WTC11 (cell line): Measurements from ENCODE around the gene PSMD12. TPM values are rescaled to one million over a fixed set of nuclear protein-coding genes. Genes with fewer than 3 reads are reported as not detected.
A peak's percentile ranks its signal among the peaks of the same experiment; 100 is the strongest.

Experiments used
- ATAC-seq: fragments of 200-7000 bp; cut with Tn5 transposase; 2 replicates; pipeline ENCODE4 v1.10.0; 2021; ENCODE audit warnings: mild to moderate bottlenecking, moderate library complexity
- CTCF ChIA-PET: fragments of 300-600 bp; sonication (Branson Sonifier 250); formaldehyde crosslinking; loops from one replicate; lab custom pipeline; 2021; ENCODE audit warnings: antibody characterized with exemption; lab: Charles Lee
- POLR2A ChIA-PET: fragments of 350-600 bp; sonication (Branson Sonifier 250); formaldehyde crosslinking; loops from one replicate; lab custom pipeline; 2021; ENCODE audit warnings: antibody characterized with exemption; lab: Charles Lee
- DNase-seq: peaks from one replicate; pipeline ENCODE4 v3.0.0; 2021; ENCODE audit warnings: low spot score
- H3K27ac Mint-ChIP-seq: 2 replicates; pipeline ENCODE4 v1.8.0; 2021; ENCODE audit warnings: mixed read lengths
- H3K27me3 Mint-ChIP-seq: 2 replicates; pipeline ENCODE4 v1.8.0; 2021; ENCODE audit warnings: low read depth, mild to moderate bottlenecking, moderate library complexity, mixed read lengths
- H3K36me3 Mint-ChIP-seq: 2 replicates; pipeline ENCODE4 v1.8.0; 2021; ENCODE audit warnings: mixed read lengths
- H3K4me1 Mint-ChIP-seq: 2 replicates; pipeline ENCODE4 v1.8.0; 2022; ENCODE audit warnings: mixed read lengths
- H3K4me3 Mint-ChIP-seq: 2 replicates; pipeline ENCODE4 v1.8.0; 2021; ENCODE audit warnings: mild to moderate bottlenecking, moderate library complexity, mixed read lengths
- H3K9me3 Mint-ChIP-seq: 2 replicates; pipeline ENCODE4 v1.8.0; 2021; ENCODE audit warnings: mixed read lengths
- FOXP1 ChIP-seq: sonication (generic); formaldehyde crosslinking; IDR thresholded peaks from 2 replicates; pipeline ENCODE4 v1.8.0; 2022; ENCODE audit warnings: missing genetic modification reagents, mild to moderate bottlenecking, moderate library complexity, borderline replicate concordance
- MXD4 ChIP-seq: fragments of 250-450 bp; sonication (Bioruptor Pico); IDR thresholded peaks from 2 replicates; pipeline ENCODE4 v1.8.0; 2021; ENCODE audit warnings: mild to moderate bottlenecking, moderate library complexity, borderline replicate concordance
- TEAD4 ChIP-seq: sonication (generic); formaldehyde crosslinking; IDR thresholded peaks from 2 replicates; pipeline ENCODE4 v1.8.0; 2022; ENCODE audit warnings: mild to moderate bottlenecking, missing genetic modification reagents
- ZNF121 ChIP-seq: sonication (generic); formaldehyde crosslinking; IDR thresholded peaks from 2 replicates; pipeline ENCODE4 v1.8.0; 2023; ENCODE audit warnings: missing genetic modification reagents
- ZNF423 ChIP-seq: fragments of 250-450 bp; sonication (Bioruptor Pico); IDR thresholded peaks from 2 replicates; pipeline ENCODE4 v2.1.2; 2022; ENCODE audit warnings: mild to moderate bottlenecking, moderate library complexity
- ZNF671 ChIP-seq: fragments of 250-450 bp; sonication (Bioruptor Pico); IDR thresholded peaks from 2 replicates; pipeline ENCODE4 v1.8.0; 2021; ENCODE audit warnings: mild to moderate bottlenecking
- total RNA-seq: library from RNA; stranded (reverse); gene quantifications from 3 replicates; pipeline ENCODE4 v1.2.3, GENCODE V29; 2021
- TF ChIP-seq, protein P1 (sequence below): sonication (generic); formaldehyde crosslinking; IDR thresholded peaks from 2 replicates; pipeline ENCODE4 v1.8.0; 2022; ENCODE audit warnings: mild to moderate bottlenecking, missing genetic modification reagents
- TF ChIP-seq, protein P2 (sequence below): fragments of 200-600 bp; IDR thresholded peaks from 2 replicates; pipeline ENCODE4 v1.8.0; 2022; ENCODE audit warnings: antibody characterized with exemption
- TF ChIP-seq, protein P3 (sequence below): sonication (generic); formaldehyde crosslinking; IDR thresholded peaks from 2 replicates; pipeline ENCODE4 v1.8.1; 2023; ENCODE audit warnings: mild to moderate bottlenecking, missing genetic modification reagents
- TF ChIP-seq, protein P4 (sequence below): sonication (generic); formaldehyde crosslinking; IDR thresholded peaks from 2 replicates; pipeline ENCODE4 v1.8.0; 2022; ENCODE audit warnings: mild to moderate bottlenecking, missing genetic modification reagents
- TF ChIP-seq, protein P5 (sequence below): sonication (generic); formaldehyde crosslinking; IDR thresholded peaks from 2 replicates; pipeline ENCODE4 v1.8.0; 2022; ENCODE audit warnings: mild to moderate bottlenecking, missing genetic modification reagents
- TF ChIP-seq, protein P6 (sequence below): fragments of 250-450 bp; sonication (Bioruptor Pico); IDR thresholded peaks from 2 replicates; pipeline ENCODE4 v1.9.0; 2021; ENCODE audit warnings: mild to moderate bottlenecking
- TF ChIP-seq, protein P7 (sequence below): sonication (generic); formaldehyde crosslinking; IDR thresholded peaks from 2 replicates; pipeline ENCODE4 v1.8.1; 2022; ENCODE audit warnings: missing genetic modification reagents, borderline replicate concordance

PSMD12 gene
- total RNA-seq, 1 experiment from 2014 or later = 66.9 TPM

DNA sequence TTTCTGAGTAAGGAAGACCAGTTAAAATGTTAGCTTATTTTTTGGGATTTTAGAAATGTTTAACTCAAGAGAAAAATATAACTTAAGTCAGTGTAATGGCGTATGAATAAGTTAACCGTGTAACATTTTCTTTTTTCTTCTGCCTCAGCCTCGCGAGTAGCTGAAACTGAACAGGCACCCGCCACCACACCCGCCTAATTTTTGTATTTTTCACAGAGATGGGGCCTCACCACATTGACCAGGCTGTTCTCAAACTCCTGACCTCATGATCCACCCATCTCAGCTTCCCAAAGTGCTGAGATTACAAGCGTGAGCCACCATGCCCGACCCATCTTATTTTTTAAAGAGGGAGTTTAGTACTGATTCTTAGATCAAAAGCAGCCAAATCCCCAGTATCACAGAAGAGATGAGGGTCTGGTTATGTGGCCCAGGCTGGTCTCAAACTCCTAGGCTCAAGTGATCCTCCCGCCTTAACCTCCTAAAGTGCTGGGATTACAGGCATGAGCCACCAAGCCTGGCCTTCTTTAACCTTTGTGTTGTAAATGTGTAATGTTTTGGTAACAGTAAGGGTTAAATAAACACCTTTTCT is 27.5 kb upstream of the PSMD12 start:
- POLR2A ChIA-PET = no interaction called here
- ATAC-seq (no peak), DNase-seq (no peak)
- peaks cover 20% of the 10 kb centered on the region for H3K36me3 Mint-ChIP-seq
- H3K27me3 Mint-ChIP-seq = no peaks in the 10 kb centered on the region
- TF ChIP-seq, protein P1, sequence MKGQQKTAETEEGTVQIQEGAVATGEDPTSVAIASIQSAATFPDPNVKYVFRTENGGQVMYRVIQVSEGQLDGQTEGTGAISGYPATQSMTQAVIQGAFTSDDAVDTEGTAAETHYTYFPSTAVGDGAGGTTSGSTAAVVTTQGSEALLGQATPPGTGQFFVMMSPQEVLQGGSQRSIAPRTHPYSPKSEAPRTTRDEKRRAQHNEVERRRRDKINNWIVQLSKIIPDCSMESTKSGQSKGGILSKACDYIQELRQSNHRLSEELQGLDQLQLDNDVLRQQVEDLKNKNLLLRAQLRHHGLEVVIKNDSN (CRISPR knock-in tag) = no peak
- peak; percentile 56; the same call in 1 of the 2 replicates for TF ChIP-seq ZNF121
- CTCF ChIA-PET = interaction anchor here (1.7 kb wide), 1 partner anchor 15 kb away, joined by 5 read pairs; no protein-coding TSS in a partner anchor
- H3K4me3 Mint-ChIP-seq = no peak overlapping the region
- H3K9me3 Mint-ChIP-seq = no peaks in the 10 kb centered on the region
- H3K4me1 Mint-ChIP-seq = peaks cover 14% of the 10 kb centered on the region
- H3K27ac Mint-ChIP-seq = no peak overlapping the region; the same call in 1 of the 2 replicates

DNA sequence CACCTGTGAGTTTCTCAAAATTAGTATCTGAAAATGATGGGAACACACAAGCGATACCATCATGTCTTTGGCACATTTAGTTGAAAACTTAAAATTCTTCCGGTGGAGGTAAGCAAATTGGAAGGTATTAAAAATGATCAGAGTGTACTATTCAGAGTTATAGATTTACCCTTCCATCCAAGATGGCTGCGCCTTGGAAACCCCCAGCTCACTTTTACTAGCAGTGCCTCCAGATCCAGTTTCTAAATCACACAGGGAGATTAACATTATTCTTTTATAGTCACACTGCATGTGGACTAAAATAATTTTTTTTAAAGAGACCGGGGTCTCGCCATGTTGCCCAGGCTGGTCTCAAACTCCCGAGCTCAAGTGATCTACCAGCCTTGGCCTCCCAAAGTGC is 25.7 kb upstream of the PSMD12 start:
- Mint-ChIP-seq H3K27ac (no peak overlapping the region), H3K27me3 (no peaks in the 10 kb centered on the region), H3K9me3 (no peaks in the 10 kb centered on the region), H3K4me1 (peaks cover 17% of the 10 kb centered on the region), H3K36me3 (peaks cover 12% of the 10 kb centered on the region), H3K4me3 (no peak overlapping the region)
- CTCF ChIA-PET = no interaction called here
- ATAC-seq (no peak), DNase-seq (no peak)
- POLR2A ChIA-PET = no interaction called here
- TF ChIP-seq FOXP1 (CRISPR knock-in tag) (no peak), ZNF423 (CRISPR knock-in tag) (no peak), ZNF121 (no peak)
- TF ChIP-seq, protein P2, sequence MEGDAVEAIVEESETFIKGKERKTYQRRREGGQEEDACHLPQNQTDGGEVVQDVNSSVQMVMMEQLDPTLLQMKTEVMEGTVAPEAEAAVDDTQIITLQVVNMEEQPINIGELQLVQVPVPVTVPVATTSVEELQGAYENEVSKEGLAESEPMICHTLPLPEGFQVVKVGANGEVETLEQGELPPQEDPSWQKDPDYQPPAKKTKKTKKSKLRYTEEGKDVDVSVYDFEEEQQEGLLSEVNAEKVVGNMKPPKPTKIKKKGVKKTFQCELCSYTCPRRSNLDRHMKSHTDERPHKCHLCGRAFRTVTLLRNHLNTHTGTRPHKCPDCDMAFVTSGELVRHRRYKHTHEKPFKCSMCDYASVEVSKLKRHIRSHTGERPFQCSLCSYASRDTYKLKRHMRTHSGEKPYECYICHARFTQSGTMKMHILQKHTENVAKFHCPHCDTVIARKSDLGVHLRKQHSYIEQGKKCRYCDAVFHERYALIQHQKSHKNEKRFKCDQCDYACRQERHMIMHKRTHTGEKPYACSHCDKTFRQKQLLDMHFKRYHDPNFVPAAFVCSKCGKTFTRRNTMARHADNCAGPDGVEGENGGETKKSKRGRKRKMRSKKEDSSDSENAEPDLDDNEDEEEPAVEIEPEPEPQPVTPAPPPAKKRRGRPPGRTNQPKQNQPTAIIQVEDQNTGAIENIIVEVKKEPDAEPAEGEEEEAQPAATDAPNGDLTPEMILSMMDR = no peak
- TF ChIP-seq, protein P1 (CRISPR knock-in tag) = no peak
- TF ChIP-seq, protein P3, sequence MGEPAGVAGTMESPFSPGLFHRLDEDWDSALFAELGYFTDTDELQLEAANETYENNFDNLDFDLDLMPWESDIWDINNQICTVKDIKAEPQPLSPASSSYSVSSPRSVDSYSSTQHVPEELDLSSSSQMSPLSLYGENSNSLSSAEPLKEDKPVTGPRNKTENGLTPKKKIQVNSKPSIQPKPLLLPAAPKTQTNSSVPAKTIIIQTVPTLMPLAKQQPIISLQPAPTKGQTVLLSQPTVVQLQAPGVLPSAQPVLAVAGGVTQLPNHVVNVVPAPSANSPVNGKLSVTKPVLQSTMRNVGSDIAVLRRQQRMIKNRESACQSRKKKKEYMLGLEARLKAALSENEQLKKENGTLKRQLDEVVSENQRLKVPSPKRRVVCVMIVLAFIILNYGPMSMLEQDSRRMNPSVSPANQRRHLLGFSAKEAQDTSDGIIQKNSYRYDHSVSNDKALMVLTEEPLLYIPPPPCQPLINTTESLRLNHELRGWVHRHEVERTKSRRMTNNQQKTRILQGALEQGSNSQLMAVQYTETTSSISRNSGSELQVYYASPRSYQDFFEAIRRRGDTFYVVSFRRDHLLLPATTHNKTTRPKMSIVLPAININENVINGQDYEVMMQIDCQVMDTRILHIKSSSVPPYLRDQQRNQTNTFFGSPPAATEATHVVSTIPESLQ (CRISPR knock-in tag) = no peak
- TF ChIP-seq, protein P4, sequence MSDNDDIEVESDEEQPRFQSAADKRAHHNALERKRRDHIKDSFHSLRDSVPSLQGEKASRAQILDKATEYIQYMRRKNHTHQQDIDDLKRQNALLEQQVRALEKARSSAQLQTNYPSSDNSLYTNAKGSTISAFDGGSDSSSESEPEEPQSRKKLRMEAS (CRISPR knock-in tag) = no peak
- TF ChIP-seq, protein P5, sequence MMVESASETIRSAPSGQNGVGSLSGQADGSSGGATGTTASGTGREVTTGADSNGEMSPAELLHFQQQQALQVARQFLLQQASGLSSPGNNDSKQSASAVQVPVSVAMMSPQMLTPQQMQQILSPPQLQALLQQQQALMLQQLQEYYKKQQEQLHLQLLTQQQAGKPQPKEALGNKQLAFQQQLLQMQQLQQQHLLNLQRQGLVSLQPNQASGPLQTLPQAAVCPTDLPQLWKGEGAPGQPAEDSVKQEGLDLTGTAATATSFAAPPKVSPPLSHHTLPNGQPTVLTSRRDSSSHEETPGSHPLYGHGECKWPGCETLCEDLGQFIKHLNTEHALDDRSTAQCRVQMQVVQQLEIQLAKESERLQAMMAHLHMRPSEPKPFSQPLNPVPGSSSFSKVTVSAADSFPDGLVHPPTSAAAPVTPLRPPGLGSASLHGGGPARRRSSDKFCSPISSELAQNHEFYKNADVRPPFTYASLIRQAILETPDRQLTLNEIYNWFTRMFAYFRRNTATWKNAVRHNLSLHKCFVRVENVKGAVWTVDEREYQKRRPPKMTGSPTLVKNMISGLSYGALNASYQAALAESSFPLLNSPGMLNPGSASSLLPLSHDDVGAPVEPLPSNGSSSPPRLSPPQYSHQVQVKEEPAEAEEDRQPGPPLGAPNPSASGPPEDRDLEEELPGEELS (CRISPR knock-in tag) = no peak

DNA sequence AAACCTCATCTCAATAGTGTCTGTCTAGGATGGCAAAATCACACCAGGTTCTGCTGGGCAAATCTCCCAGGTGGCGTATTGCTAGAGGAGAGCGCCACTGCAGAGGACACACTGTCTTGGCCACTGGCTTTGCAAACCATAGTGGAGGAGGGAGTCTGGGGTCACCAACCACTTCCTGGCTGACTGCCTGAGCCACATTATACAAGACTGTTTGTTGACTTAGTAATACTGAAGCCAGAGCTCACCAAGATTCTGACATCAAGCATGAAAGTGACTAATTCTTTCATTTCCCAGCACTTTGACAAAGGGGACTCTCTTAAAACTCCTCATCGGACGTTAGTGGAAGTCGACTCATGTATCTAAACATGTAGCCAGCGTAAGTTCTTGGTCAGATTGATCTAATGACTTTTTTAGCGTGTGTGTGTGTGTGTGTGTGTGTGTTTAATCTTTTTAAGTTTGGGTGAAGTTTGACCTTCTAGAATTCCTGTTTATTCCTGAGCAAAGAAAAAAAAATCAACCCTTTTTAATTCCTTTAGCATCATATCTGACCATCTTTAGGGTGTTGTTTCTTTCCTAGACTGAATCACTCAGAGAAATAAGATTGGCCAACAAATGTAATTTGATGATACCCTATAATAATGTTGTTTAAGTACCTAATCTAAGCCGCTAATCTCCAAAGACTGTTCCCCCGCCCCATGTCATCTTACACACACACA is 24.4 kb upstream of the PSMD12 start:
- H3K4me3 Mint-ChIP-seq = no peak overlapping the region
- TF ChIP-seq, protein P3 (CRISPR knock-in tag) = no peak
- no peak for TF ChIP-seq MXD4 (CRISPR knock-in tag)
- TF ChIP-seq, protein P6, sequence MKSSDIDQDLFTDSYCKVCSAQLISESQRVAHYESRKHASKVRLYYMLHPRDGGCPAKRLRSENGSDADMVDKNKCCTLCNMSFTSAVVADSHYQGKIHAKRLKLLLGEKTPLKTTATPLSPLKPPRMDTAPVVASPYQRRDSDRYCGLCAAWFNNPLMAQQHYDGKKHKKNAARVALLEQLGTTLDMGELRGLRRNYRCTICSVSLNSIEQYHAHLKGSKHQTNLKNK (CRISPR knock-in tag) = no peak
- TF ChIP-seq, protein P7, sequence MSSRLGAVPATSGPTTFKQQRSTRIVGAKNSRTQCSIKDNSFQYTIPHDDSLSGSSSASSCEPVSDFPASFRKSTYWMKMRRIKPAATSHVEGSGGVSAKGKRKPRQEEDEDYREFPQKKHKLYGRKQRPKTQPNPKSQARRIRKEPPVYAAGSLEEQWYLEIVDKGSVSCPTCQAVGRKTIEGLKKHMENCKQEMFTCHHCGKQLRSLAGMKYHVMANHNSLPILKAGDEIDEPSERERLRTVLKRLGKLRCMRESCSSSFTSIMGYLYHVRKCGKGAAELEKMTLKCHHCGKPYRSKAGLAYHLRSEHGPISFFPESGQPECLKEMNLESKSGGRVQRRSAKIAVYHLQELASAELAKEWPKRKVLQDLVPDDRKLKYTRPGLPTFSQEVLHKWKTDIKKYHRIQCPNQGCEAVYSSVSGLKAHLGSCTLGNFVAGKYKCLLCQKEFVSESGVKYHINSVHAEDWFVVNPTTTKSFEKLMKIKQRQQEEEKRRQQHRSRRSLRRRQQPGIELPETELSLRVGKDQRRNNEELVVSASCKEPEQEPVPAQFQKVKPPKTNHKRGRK (CRISPR knock-in tag) = no peak
- no peak for TF ChIP-seq ZNF671 (CRISPR knock-in tag)
- no peak for TF ChIP-seq ZNF423 (CRISPR knock-in tag)
- no peak for TF ChIP-seq TEAD4 (CRISPR knock-in tag)
- peaks cover 24% of the 10 kb centered on the region for H3K4me1 Mint-ChIP-seq
- no peak overlapping the region; the same call in 1 of the 2 replicates for H3K27ac Mint-ChIP-seq
- DNase-seq (no peak), ATAC-seq (no peak)
- no peaks in the 10 kb centered on the region for H3K27me3 Mint-ChIP-seq
- H3K36me3 Mint-ChIP-seq = peaks cover 13% of the 10 kb centered on the region
- no peaks in the 10 kb centered on the region for H3K9me3 Mint-ChIP-seq
- ChIA-PET POLR2A (no interaction called here), CTCF (no interaction called here)
